HEK293T (cell line): ENCODE results near the gene LAMP1.

Source experiments
- BHLHE40 ChIP-seq: fragments of 450-650 bp; IDR thresholded peaks from 2 replicates; pipeline ENCODE4 v1.6.1; 2016; ENCODE audit warnings: mild to moderate bottlenecking, moderate library complexity, borderline replicate concordance
- FOXK2 ChIP-seq: fragments of 450-650 bp; IDR thresholded peaks from 2 replicates; pipeline ENCODE4 v1.6.1; 2016; ENCODE audit warnings: mild to moderate bottlenecking
- SP1 ChIP-seq: fragments of 450-650 bp; IDR thresholded peaks from 2 replicates; pipeline ENCODE4 v1.6.1; 2017
- SUZ12 ChIP-seq: fragments of 450-650 bp; IDR thresholded peaks from 2 replicates; pipeline ENCODE4 v1.6.1; 2016; ENCODE audit warnings: mild to moderate bottlenecking
- TARDBP ChIP-seq: fragments of 450-650 bp; IDR thresholded peaks from 2 replicates; pipeline ENCODE4 v1.6.1; 2016

- TF ChIP-seq SP1: no peak
- TF ChIP-seq FOXK2: no peak
- no peak for TF ChIP-seq SUZ12
- TF ChIP-seq TARDBP: no peak
- no peak for TF ChIP-seq BHLHE40
Measured at GRCh38 chr13:113332615-113333014, 35.6 kb downstream of the LAMP1 start.
